ENCODE measurements around the gene VTI1A.

The VTI1A gene

GRCh38 chr10:112696592-112696991 lies 249.6 kb downstream of the VTI1A start:
- no peak overlapping the region for H3K9ac ChIP-seq (ENCODE audit: insufficient read length)
- H3K36me3 ChIP-seq (ENCODE audit: insufficient read depth, low read length), result no peaks in the 10 kb centered on the region
- TF ChIP-seq FOXP2 (optimal IDR thresholded peaks at IDR 0.05; ENCODE audit: control extremely low read depth, extremely low read length, insufficient read depth) (no peak), EZH2 (IDR thresholded peaks at IDR 0.05) (no peak), POLR2AphosphoS5 (IDR thresholded peaks at IDR 0.05; ENCODE audit: borderline replicate concordance, low read depth, low read length) (no peak)
- no peak overlapping the region for H3K4me3 ChIP-seq
- H3K9me3 ChIP-seq (ENCODE audit: low read depth, low read length), result no peaks in the 10 kb centered on the region
- H3K27ac ChIP-seq, result no peak overlapping the region
- DNase-seq (ENCODE audit: low read depth, low spot score), result no peak

- Histone ChIP-seq H3K9me3 (ENCODE audit: low read depth, low read length) (no peaks in the 10 kb centered on the region), H3K36me3 (ENCODE audit: insufficient read depth, low read length) (no peaks in the 10 kb centered on the region), H3K4me3 (no peak overlapping the region), H3K27ac (no peak overlapping the region), H3K9ac (ENCODE audit: insufficient read length) (no peak overlapping the region)
- no peak for DNase-seq (ENCODE audit: low read depth, low spot score)
- TF ChIP-seq FOXP2 (optimal IDR thresholded peaks at IDR 0.05; ENCODE audit: control extremely low read depth, extremely low read length, insufficient read depth) (no peak), POLR2AphosphoS5 (IDR thresholded peaks at IDR 0.05; ENCODE audit: borderline replicate concordance, low read depth, low read length) (no peak), EZH2 (IDR thresholded peaks at IDR 0.05) (no peak)
Measured at GRCh38 chr10:112698133-112698817, 251.3 kb downstream of the VTI1A start.

GRCh38 chr10:112698818-112699164 lies 251.8 kb downstream of the VTI1A start:
- Histone ChIP-seq H3K9ac (ENCODE audit: insufficient read length) (no peak overlapping the region), H3K4me3 (no peak overlapping the region), H3K27ac (no peak overlapping the region), H3K9me3 (ENCODE audit: low read depth, low read length) (no peaks in the 10 kb centered on the region), H3K36me3 (ENCODE audit: insufficient read depth, low read length) (no peaks in the 10 kb centered on the region)
- DNase-seq (ENCODE audit: low read depth, low spot score), result no peak
- no peak for TF ChIP-seq EZH2 (IDR thresholded peaks at IDR 0.05)
- no peak for TF ChIP-seq FOXP2 (optimal IDR thresholded peaks at IDR 0.05; ENCODE audit: control extremely low read depth, extremely low read length, insufficient read depth)
- no peak for TF ChIP-seq POLR2AphosphoS5 (IDR thresholded peaks at IDR 0.05; ENCODE audit: borderline replicate concordance, low read depth, low read length)

- H3K36me3 ChIP-seq (ENCODE audit: insufficient read depth, low read length), result no peaks in the 10 kb centered on the region
Measured at GRCh38 chr10:112700215-112700671, 253.2 kb downstream of the VTI1A start.

GRCh38 chr10:112701211-112701877 lies 254.3 kb downstream of the VTI1A start:
- TF ChIP-seq POLR2AphosphoS5 (IDR thresholded peaks at IDR 0.05; ENCODE audit: borderline replicate concordance, low read depth, low read length) (no peak), EZH2 (IDR thresholded peaks at IDR 0.05) (no peak), FOXP2 (optimal IDR thresholded peaks at IDR 0.05; ENCODE audit: control extremely low read depth, extremely low read length, insufficient read depth) (no peak)
- no peak for DNase-seq (ENCODE audit: low read depth, low spot score)
- Histone ChIP-seq H3K27ac (no peak overlapping the region), H3K36me3 (ENCODE audit: insufficient read depth, low read length) (no peaks in the 10 kb centered on the region), H3K9me3 (ENCODE audit: low read depth, low read length) (no peaks in the 10 kb centered on the region), H3K4me3 (no peak overlapping the region), H3K9ac (ENCODE audit: insufficient read length) (no peak overlapping the region)

More at GRCh38 chr10:112700215-112700671, 253.2 kb downstream of the VTI1A start:
- Histone ChIP-seq H3K9ac (ENCODE audit: insufficient read length) (no peak overlapping the region), H3K4me3 (no peak overlapping the region), H3K27ac (no peak overlapping the region), H3K9me3 (ENCODE audit: low read depth, low read length) (no peaks in the 10 kb centered on the region)
- TF ChIP-seq EZH2 (IDR thresholded peaks at IDR 0.05) (no peak), FOXP2 (optimal IDR thresholded peaks at IDR 0.05; ENCODE audit: control extremely low read depth, extremely low read length, insufficient read depth) (no peak), POLR2AphosphoS5 (IDR thresholded peaks at IDR 0.05; ENCODE audit: borderline replicate concordance, low read depth, low read length) (no peak)
- no peak for DNase-seq (ENCODE audit: low read depth, low spot score)

GRCh38 chr10:112701878-112702255 lies 254.9 kb downstream of the VTI1A start:
- Histone ChIP-seq H3K27ac (no peak overlapping the region), H3K4me3 (no peak overlapping the region), H3K9ac (ENCODE audit: insufficient read length) (no peak overlapping the region), H3K9me3 (ENCODE audit: low read depth, low read length) (no peaks in the 10 kb centered on the region), H3K36me3 (ENCODE audit: insufficient read depth, low read length) (no peaks in the 10 kb centered on the region)
- TF ChIP-seq POLR2AphosphoS5 (IDR thresholded peaks at IDR 0.05; ENCODE audit: borderline replicate concordance, low read depth, low read length), result no peak
- no peak for TF ChIP-seq FOXP2 (optimal IDR thresholded peaks at IDR 0.05; ENCODE audit: control extremely low read depth, extremely low read length, insufficient read depth)
- TF ChIP-seq EZH2 (IDR thresholded peaks at IDR 0.05), result no peak
- DNase-seq (ENCODE audit: low read depth, low spot score), result no peak

- Histone ChIP-seq H3K9ac (ENCODE audit: insufficient read length) (no peak overlapping the region), H3K9me3 (ENCODE audit: low read depth, low read length) (no peaks in the 10 kb centered on the region), H3K4me3 (no peak overlapping the region), H3K36me3 (ENCODE audit: insufficient read depth, low read length) (no peaks in the 10 kb centered on the region), H3K27ac (no peak overlapping the region)
- no peak for TF ChIP-seq POLR2AphosphoS5 (IDR thresholded peaks at IDR 0.05; ENCODE audit: borderline replicate concordance, low read depth, low read length)
- TF ChIP-seq EZH2 (IDR thresholded peaks at IDR 0.05), result no peak
- no peak for TF ChIP-seq FOXP2 (optimal IDR thresholded peaks at IDR 0.05; ENCODE audit: control extremely low read depth, extremely low read length, insufficient read depth)
- DNase-seq (ENCODE audit: low read depth, low spot score), result no peak
Measured at GRCh38 chr10:112706577-112706976, 259.6 kb downstream of the VTI1A start.

GRCh38 chr10:112708461-112708860 lies 261.4 kb downstream of the VTI1A start:
- no peak overlapping the region for H3K27ac ChIP-seq
- H3K9ac ChIP-seq (ENCODE audit: insufficient read length), result no peak overlapping the region
- H3K4me3 ChIP-seq, result no peak overlapping the region
- no peaks in the 10 kb centered on the region for H3K9me3 ChIP-seq (ENCODE audit: low read depth, low read length)
- no peaks in the 10 kb centered on the region for H3K36me3 ChIP-seq (ENCODE audit: insufficient read depth, low read length)
- TF ChIP-seq POLR2AphosphoS5 (IDR thresholded peaks at IDR 0.05; ENCODE audit: borderline replicate concordance, low read depth, low read length), result no peak
- DNase-seq (ENCODE audit: low read depth, low spot score), result no peak

All from SK-N-MC (cell line).